ENCODE data around the gene RBAK. TPM values are rescaled to one million over a fixed set of nuclear protein-coding genes. Genes with fewer than 3 reads are reported as not detected.
"Not testable (repeated sequence)": the region's sequence is repeated elsewhere in the genome, so short reads cannot be mapped to it uniquely, and the experiment has no call there.

The RBAK gene
- total RNA-seq, 2 experiments from 2014 or later: 11.0 to 12.4 TPM

- Histone ChIP-seq H3K36me3 (ENCODE audit: insufficient read depth, low read length) (peaks cover 43% of the 10 kb centered on the region), H3K27me3 (ENCODE audit: control insufficient read depth in 1 of 2, insufficient read depth in 2 of 2, low read length in 2 of 2) (no peaks in the 10 kb centered on the region), H3K9me3 (ENCODE audit: control insufficient read depth in 1 of 2, insufficient read depth in 1 of 2, low read length in 2 of 2) (peaks cover 16 to 100% of the 10 kb centered on the region in 2 experiments), H3K4me1 (ENCODE audit: insufficient read depth, low read length) (no peaks in the 10 kb centered on the region), H3K27ac (ENCODE audit: low read depth in 1 of 2, low read length in 2 of 2) (no peak overlapping the region), H3K4me3 (ENCODE audit: low read length) (no peak overlapping the region)
- Mint-ChIP-seq H3K9me3 (peaks cover 13% of the 10 kb centered on the region), H3K27ac (no peak overlapping the region), H3K4me1 (ENCODE audit: low read depth) (no peaks in the 10 kb centered on the region), H3K27me3 (no peaks in the 10 kb centered on the region), H3K4me3 (no peak overlapping the region), H3K36me3 (ENCODE audit: low read depth) (peaks cover 97% of the 10 kb centered on the region)
- POLR2A ChIA-PET: no interaction called here
- ATAC-seq (ENCODE audit: poor library complexity): no peak
- TF ChIP-seq, protein P1, sequence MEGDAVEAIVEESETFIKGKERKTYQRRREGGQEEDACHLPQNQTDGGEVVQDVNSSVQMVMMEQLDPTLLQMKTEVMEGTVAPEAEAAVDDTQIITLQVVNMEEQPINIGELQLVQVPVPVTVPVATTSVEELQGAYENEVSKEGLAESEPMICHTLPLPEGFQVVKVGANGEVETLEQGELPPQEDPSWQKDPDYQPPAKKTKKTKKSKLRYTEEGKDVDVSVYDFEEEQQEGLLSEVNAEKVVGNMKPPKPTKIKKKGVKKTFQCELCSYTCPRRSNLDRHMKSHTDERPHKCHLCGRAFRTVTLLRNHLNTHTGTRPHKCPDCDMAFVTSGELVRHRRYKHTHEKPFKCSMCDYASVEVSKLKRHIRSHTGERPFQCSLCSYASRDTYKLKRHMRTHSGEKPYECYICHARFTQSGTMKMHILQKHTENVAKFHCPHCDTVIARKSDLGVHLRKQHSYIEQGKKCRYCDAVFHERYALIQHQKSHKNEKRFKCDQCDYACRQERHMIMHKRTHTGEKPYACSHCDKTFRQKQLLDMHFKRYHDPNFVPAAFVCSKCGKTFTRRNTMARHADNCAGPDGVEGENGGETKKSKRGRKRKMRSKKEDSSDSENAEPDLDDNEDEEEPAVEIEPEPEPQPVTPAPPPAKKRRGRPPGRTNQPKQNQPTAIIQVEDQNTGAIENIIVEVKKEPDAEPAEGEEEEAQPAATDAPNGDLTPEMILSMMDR (IDR thresholded peaks at IDR 0.05): no peak
- DNase-seq: no peak
- CTCF ChIA-PET: no interaction called here
- intact Hi-C loops (cut with DNase I, micrococcal nuclease): no loop called here
Measured at GRCh38 chr7:5065107-5065407, 19.4 kb downstream of the RBAK start.

DNA sequence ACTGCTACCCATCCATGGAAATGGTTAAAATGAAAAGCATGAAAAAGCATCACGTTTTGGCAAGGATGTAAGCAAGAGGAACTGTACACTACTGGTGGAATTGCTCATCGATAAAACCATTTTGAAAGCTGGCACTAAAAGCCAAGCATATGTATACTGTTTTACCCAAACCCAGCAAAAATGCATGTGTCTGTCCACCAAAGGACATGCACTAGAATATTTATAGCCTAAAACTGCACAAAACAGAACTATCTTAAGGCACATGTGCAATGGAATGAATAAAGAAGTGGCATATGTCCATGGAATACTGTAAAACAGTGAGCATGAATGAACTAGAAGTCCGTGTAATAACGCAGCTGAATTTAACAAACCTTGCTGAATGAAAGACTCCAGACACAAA is 22.9 kb downstream of the RBAK start:
- TF ChIP-seq, protein P1 (IDR thresholded peaks at IDR 0.05): no peak
- Mint-ChIP-seq H3K27ac (no peak overlapping the region), H3K9me3 (peaks cover 8% of the 10 kb centered on the region), H3K27me3 (peaks cover 6% of the 10 kb centered on the region), H3K4me1 (ENCODE audit: low read depth) (peaks cover 19% of the 10 kb centered on the region), H3K4me3 (no peak overlapping the region), H3K36me3 (ENCODE audit: low read depth) (peaks cover 72% of the 10 kb centered on the region)
- ATAC-seq (ENCODE audit: poor library complexity) (no peak), DNase-seq (no peak)
- peaks cover 0 to 6% of the 10 kb centered on the region in 2 experiments for H3K27me3 ChIP-seq (ENCODE audit: control insufficient read depth in 1 of 2, insufficient read depth in 2 of 2, low read length in 2 of 2)
- H3K4me3 ChIP-seq (ENCODE audit: low read length): no peak overlapping the region
- no peak overlapping the region for H3K27ac ChIP-seq (ENCODE audit: low read depth in 1 of 2, low read length in 2 of 2)
- ChIA-PET CTCF (no interaction called here), POLR2A (interaction anchor here (0.6 kb wide), 1 partner anchor 140 kb away, joined by 5 read pairs; no protein-coding TSS in a partner anchor)
- H3K36me3 ChIP-seq (ENCODE audit: insufficient read depth, low read length): peaks cover 11% of the 10 kb centered on the region
- H3K9me3 ChIP-seq (ENCODE audit: control insufficient read depth in 1 of 2, insufficient read depth in 1 of 2, low read length in 2 of 2): peaks cover 37 to 82% of the 10 kb centered on the region in 2 experiments
- H3K4me1 ChIP-seq (ENCODE audit: insufficient read depth, low read length): peaks cover 17% of the 10 kb centered on the region
- intact Hi-C loops (cut with DNase I, micrococcal nuclease): no loop called here

- no peak for DNase-seq
- Histone ChIP-seq H3K36me3 (ENCODE audit: insufficient read depth, low read length) (no peaks in the 10 kb centered on the region), H3K4me3 (ENCODE audit: low read length) (no peak overlapping the region), H3K27ac (ENCODE audit: low read depth in 1 of 2, low read length in 2 of 2) (no peak overlapping the region), H3K4me1 (ENCODE audit: insufficient read depth, low read length) (peaks cover 18% of the 10 kb centered on the region), H3K9me3 (ENCODE audit: control insufficient read depth in 1 of 2, insufficient read depth in 1 of 2, low read length in 2 of 2) (peaks cover 41 to 65% of the 10 kb centered on the region in 2 experiments), H3K27me3 (ENCODE audit: control insufficient read depth in 1 of 2, insufficient read depth in 2 of 2, low read length in 2 of 2) (peaks cover 0 to 6% of the 10 kb centered on the region in 2 experiments)
- Mint-ChIP-seq H3K4me3 (no peak overlapping the region), H3K36me3 (ENCODE audit: low read depth) (peaks cover 57% of the 10 kb centered on the region), H3K27ac (no peak overlapping the region), H3K4me1 (ENCODE audit: low read depth) (peaks cover 22% of the 10 kb centered on the region), H3K27me3 (peaks cover 6% of the 10 kb centered on the region), H3K9me3 (peaks cover 7% of the 10 kb centered on the region)
- TF ChIP-seq, protein P1 (IDR thresholded peaks at IDR 0.05): no peak
- POLR2A ChIA-PET: no interaction called here
- no peak for ATAC-seq (ENCODE audit: poor library complexity)
- intact Hi-C loops (cut with DNase I, micrococcal nuclease): no loop called here
- CTCF ChIA-PET: no interaction called here
Measured at GRCh38 chr7:5070206-5070605, 24.5 kb downstream of the RBAK start.

GRCh38 chr7:5075187-5075586 is 29.5 kb downstream of the RBAK start:
- POLR2A ChIA-PET; H3K36me3 ChIP-seq (ENCODE audit: insufficient read depth, low read length); DNase-seq; intact Hi-C loops (cut with DNase I, micrococcal nuclease); H3K27ac Mint-ChIP-seq; H3K27ac ChIP-seq (ENCODE audit: low read depth in 1 of 2, low read length in 2 of 2); H3K27me3 ChIP-seq (ENCODE audit: control insufficient read depth in 1 of 2, insufficient read depth in 2 of 2, low read length in 2 of 2); H3K9me3 Mint-ChIP-seq; CTCF ChIA-PET; ATAC-seq (ENCODE audit: poor library complexity); H3K4me3 Mint-ChIP-seq; H3K4me3 ChIP-seq (ENCODE audit: low read length): not testable (repeated sequence)
- peaks cover 23% of the 10 kb centered on the region for H3K27me3 Mint-ChIP-seq
- Histone ChIP-seq H3K9me3 (ENCODE audit: control insufficient read depth in 1 of 2, insufficient read depth in 1 of 2, low read length in 2 of 2) (peaks cover 16 to 33% of the 10 kb centered on the region in 2 experiments), H3K4me1 (ENCODE audit: insufficient read depth, low read length) (peaks cover 21% of the 10 kb centered on the region)
- H3K4me1 Mint-ChIP-seq (ENCODE audit: low read depth): peaks cover 22% of the 10 kb centered on the region
- H3K36me3 Mint-ChIP-seq (ENCODE audit: low read depth): peaks cover 10% of the 10 kb centered on the region
